Uterus (tissue), 4 donors: Measurements from ENCODE around the gene WDR87. TPM values are rescaled to one million over a fixed set of nuclear protein-coding genes. Genes with fewer than 3 reads are reported as not detected.
"Not testable (repeated sequence)": the region's sequence is repeated elsewhere in the genome, so short reads cannot be mapped to it uniquely, and the experiment has no call there.

Experiments used
- DNase-seq, 2 donors: peaks; one replicate each; pipeline ENCODE4 v3.0.0-alpha.2; 2019 to 2020
- H3K27ac ChIP-seq, 2 donors: fragments of 200-600 bp; sonication (generic); 1 replicate in 1 of 2; 2 replicates in 1 of 2; pipeline ENCODE4 v1.5.1; 2016 to 2018
- H3K27me3 ChIP-seq, 2 donors: fragments of 200-600 bp; sonication (generic); one replicate each; pipeline ENCODE4 v1.5.1; 2018 to 2019; ENCODE audit warnings: control low read depth in 1 of 2
- H3K36me3 ChIP-seq, 2 donors: fragments of 200-600 bp; sonication (generic); one replicate each; pipeline ENCODE4 v1.5.1; 2019; ENCODE audit warnings: control low read depth in 1 of 2
- H3K4me1 ChIP-seq, 2 donors: fragments of 200-600 bp; sonication (generic); one replicate each; pipeline ENCODE4 v1.5.1; 2018 to 2019; ENCODE audit warnings: control low read depth in 1 of 2
- H3K4me3 ChIP-seq, 2 donors: fragments of 200-600 bp; sonication (generic); 1 replicate in 1 of 2; 2 replicates in 1 of 2; pipeline ENCODE4 v1.5.1; 2018 to 2019; ENCODE audit warnings: mild to moderate bottlenecking in 1 of 2
- H3K9me3 ChIP-seq, 2 donors: fragments of 200-600 bp; sonication (generic); one replicate each; pipeline ENCODE4 v1.5.1; 2019; ENCODE audit warnings: control low read depth in 1 of 2
- POLR2A ChIP-seq, 2 donors: fragments of 450-650 bp; IDR thresholded peaks; one replicate each; pipeline ENCODE4 v1.6.1; 2016; ENCODE audit warnings: antibody characterized with exemption in 2 of 2, mild to moderate bottlenecking in 1 of 2, moderate library complexity in 1 of 2
- intact Hi-C: fragments of 100-400 bp; cut with DNase I; formaldehyde crosslinking; loops from one replicate; pipeline ENCODE4 v1.15.1; 2023; ENCODE audit warnings: low total_unique reads
- total RNA-seq, 4 donors: library from RNA; depleted of rRNA in 3 of 4; stranded (reverse); fragments of >200 nt in 3 of 4; gene quantifications; one replicate each; pipeline versions ENCODE4 v1.1.0 to v1.2.4, GENCODE V29; 2014 to 2023
- TF ChIP-seq, protein P1 (sequence below), 4 experiments: fragments of 200-600 bp in 2 of 4; fragments of 450-650 bp in 2 of 4; sonication (generic) in 2 of 4; IDR thresholded peaks; one replicate each; pipeline ENCODE4 v1.5.1; 2016 to 2019; ENCODE audit warnings: antibody characterized with exemption in 4 of 4, mild to moderate bottlenecking in 2 of 4, moderate library complexity in 1 of 4
- donor health status: DM: yes; HTN: yes; CAD: no.

The WDR87 gene
- total RNA-seq, 4 donors from 2014 or later, result not detected

DNA sequence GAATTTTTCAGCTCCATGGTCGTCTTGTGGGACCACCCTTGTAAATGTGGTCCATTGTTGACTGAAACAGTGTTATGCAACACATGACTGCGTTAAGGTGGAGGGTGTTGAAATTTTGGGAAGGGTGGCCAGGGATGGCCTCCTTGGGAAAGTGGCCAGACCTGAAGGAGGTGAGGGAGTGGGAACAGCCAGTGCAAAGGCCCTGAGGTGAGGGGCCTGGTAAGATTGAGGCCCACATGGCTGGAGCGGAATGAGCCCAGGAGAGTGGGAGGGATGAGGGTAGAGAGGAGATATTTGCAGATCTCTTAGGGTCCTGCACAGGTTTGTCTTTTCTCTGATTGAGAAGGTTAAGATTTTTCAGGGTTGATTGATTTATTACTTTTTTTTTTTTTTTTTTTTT, 18.8 kb upstream of the WDR87 start:
- no peaks in the 10 kb centered on the region for H3K4me1 ChIP-seq
- TF ChIP-seq, protein P1, sequence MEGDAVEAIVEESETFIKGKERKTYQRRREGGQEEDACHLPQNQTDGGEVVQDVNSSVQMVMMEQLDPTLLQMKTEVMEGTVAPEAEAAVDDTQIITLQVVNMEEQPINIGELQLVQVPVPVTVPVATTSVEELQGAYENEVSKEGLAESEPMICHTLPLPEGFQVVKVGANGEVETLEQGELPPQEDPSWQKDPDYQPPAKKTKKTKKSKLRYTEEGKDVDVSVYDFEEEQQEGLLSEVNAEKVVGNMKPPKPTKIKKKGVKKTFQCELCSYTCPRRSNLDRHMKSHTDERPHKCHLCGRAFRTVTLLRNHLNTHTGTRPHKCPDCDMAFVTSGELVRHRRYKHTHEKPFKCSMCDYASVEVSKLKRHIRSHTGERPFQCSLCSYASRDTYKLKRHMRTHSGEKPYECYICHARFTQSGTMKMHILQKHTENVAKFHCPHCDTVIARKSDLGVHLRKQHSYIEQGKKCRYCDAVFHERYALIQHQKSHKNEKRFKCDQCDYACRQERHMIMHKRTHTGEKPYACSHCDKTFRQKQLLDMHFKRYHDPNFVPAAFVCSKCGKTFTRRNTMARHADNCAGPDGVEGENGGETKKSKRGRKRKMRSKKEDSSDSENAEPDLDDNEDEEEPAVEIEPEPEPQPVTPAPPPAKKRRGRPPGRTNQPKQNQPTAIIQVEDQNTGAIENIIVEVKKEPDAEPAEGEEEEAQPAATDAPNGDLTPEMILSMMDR (IDR thresholded peaks at IDR 0.05), result no peak
- TF ChIP-seq POLR2A (IDR thresholded peaks at IDR 0.05), result no peak
- no peak overlapping the region for H3K4me3 ChIP-seq
- no peaks in the 10 kb centered on the region for H3K9me3 ChIP-seq
- no peak overlapping the region for H3K27ac ChIP-seq
- DNase-seq, result no peak
- H3K36me3 ChIP-seq, result no peaks in the 10 kb centered on the region
- no peaks in the 10 kb centered on the region for H3K27me3 ChIP-seq
- intact Hi-C loops, result no loop called here

DNA sequence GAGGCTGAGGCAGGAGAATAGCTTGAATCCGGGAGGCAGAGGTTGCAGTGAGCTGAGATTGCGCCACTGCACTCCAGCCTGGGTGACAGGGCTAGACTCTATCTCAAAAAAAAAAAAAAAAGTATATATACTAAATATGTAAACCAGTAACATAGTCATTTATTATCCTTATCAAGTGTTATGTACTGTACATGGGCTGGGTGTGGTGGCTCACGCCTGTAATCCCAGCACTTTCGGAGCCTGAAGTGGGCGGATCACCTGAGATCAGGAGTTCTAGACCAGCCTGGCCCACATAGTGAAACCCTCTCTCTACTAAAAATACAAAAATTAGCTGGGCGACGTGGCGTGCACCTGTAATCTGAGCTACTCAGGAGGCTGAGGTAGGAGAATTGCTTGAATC, 18.2 kb upstream of the WDR87 start:
- H3K27ac ChIP-seq, intact Hi-C loops, DNase-seq, H3K36me3 ChIP-seq, H3K4me3 ChIP-seq, H3K27me3 ChIP-seq, H3K4me1 ChIP-seq, H3K9me3 ChIP-seq: not testable (repeated sequence)

DNA sequence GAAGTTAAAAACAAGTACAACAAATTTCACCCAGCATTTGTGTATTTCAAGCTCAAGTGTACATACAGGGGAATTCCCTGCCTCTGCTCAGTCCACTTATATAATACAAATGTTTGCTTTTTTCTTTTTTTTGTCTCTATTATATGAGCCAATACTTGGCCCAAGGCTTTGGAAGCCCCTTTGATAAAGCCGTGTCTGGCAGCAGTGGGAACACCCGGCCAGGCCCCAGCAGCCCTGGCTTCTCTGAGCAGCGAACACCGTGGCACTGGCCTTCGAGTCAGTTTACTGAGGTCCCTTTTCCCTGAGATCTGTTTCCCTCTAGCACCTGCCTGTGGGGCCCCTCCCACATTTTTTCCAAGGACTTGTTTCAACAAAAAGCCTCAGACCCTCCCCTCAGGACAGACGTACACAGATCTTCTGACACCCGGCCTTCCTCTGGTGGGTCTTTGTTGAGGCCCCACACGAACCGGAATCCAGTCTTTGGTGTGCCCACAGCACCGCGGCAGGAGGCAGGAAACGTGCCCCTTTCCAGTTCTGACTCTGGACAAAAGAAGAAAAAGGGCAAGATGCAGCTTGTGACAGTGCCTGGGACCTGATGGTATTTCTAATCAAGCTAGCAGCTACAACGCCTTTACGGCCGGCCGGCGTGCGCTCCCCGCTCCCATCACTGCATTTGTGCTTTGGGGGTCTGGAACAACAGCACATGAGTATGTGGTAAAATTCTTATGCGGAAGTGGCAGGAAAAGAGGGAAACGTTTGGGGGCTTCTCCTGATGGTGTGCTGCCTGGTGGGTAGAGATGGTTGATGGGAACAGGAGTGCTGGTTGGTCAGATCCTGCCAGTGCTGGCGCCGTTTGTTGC, 14.4 kb upstream of the WDR87 start:
- Histone ChIP-seq H3K27ac (no peak overlapping the region), H3K27me3 (no peaks in the 10 kb centered on the region), H3K9me3 (no peaks in the 10 kb centered on the region), H3K36me3 (no peaks in the 10 kb centered on the region), H3K4me3 (no peak overlapping the region), H3K4me1 (no peaks in the 10 kb centered on the region)
- intact Hi-C loops, result no loop called here
- DNase-seq, result no peak
- no peak for TF ChIP-seq POLR2A (IDR thresholded peaks at IDR 0.05)
- TF ChIP-seq, protein P1 (IDR thresholded peaks at IDR 0.05), result no peak

DNA sequence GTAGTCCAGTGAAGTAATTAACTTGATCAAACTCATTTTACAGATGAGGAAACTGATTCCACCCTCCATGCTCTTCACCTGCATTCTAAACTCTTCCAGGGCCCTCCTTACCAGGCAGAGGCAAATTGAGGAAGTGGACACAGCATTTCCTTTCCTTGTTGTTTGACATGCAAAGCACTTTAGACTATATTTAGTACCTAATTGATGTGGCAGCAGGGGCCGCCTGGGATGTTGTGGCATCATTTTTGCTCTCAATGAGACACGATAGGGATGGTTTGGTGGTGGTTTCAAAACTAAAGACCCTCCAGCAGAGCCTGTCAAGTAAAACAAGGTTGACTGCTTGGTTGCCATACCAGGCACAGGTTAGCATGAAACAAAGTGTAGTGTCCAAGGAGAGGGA, 8.5 kb upstream of the WDR87 start:
- no peak overlapping the region for H3K4me3 ChIP-seq
- H3K4me1 ChIP-seq, result no peaks in the 10 kb centered on the region
- H3K27ac ChIP-seq, result no peak overlapping the region
- DNase-seq, result no peak
- intact Hi-C loops, result no loop called here
- TF ChIP-seq, protein P1 (IDR thresholded peaks at IDR 0.05), result no peak
- no peak for TF ChIP-seq POLR2A (IDR thresholded peaks at IDR 0.05)
- no peaks in the 10 kb centered on the region for H3K36me3 ChIP-seq
- H3K9me3 ChIP-seq, result no peaks in the 10 kb centered on the region
- H3K27me3 ChIP-seq, result no peaks in the 10 kb centered on the region

DNA sequence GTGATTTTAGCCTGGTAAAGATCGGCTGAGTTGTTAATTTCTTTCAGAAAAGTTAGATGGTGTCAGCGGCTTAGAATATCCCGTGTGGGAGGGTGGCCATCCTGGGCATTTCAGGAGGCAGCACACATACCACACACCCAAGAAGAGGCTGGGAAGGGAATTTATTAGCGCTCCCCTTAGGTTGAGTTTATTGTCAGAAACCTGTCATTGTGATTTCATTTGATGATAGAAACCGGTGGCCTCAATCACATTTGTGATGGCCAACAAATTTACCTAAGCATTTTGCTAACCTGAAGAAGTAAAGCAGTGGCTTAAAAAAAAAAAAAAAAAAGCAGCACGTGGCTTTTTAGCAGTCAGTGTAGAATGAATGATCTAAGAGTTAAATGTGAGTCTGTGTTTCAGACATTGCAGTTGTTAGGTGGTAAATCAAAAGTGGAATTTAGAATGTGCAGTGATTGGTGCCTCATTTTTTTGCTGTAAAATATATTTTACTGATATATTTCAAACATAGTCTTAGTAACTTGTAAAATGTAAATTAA, 3.3 kb upstream of the WDR87 start:
- H3K27me3 ChIP-seq, result no peaks in the 10 kb centered on the region
- no peaks in the 10 kb centered on the region for H3K4me1 ChIP-seq
- TF ChIP-seq, protein P1 (IDR thresholded peaks at IDR 0.05), result no peak
- no peak for TF ChIP-seq POLR2A (IDR thresholded peaks at IDR 0.05)
- intact Hi-C loops, result no loop called here
- H3K9me3 ChIP-seq, result no peaks in the 10 kb centered on the region
- no peak for DNase-seq
- no peak overlapping the region for H3K4me3 ChIP-seq
- H3K27ac ChIP-seq, result no peak overlapping the region
- H3K36me3 ChIP-seq, result no peaks in the 10 kb centered on the region
